Measurements from ENCODE around the gene RABGGTA. TPM values are rescaled to one million over a fixed set of nuclear protein-coding genes. Genes with fewer than 3 reads are reported as not detected.
A peak's percentile ranks its signal among the peaks of the same experiment; 100 is the strongest.

The RABGGTA gene
- total RNA-seq: 27.0 to 34.9 TPM (median 27.4 TPM) in 3 replicates
- long read RNA-seq, transcript RABGGTA-201 (17 exons, 2,088 nt): major isoform, 32 of 48 reads
- long read RNA-seq, partial matches to known transcripts: 1 of 48 reads
- long read RNA-seq, other reads (novel, unspliced or antisense): 10 of 48 reads

GRCh38 chr14:24271134-24271833 lies at the start of gene RABGGTA:
Gene RABGGTA (minus strand): TSS chr14:24271597. CDS start chr14:24271115, 482 bp downstream.
- peak within 1 kb of the TSS; percentile 92 for H3K4me3 Mint-ChIP-seq (ENCODE audit: unreplicated experiment)
- peaks cover 12% of the 10 kb centered on the region for H3K36me3 Mint-ChIP-seq (ENCODE audit: low read depth)
- H3K27me3 Mint-ChIP-seq (ENCODE audit: low read depth): no peaks in the 10 kb centered on the region
- TF ChIP-seq CTCF (IDR thresholded peaks at IDR 0.05): peak; percentile 86
- DNase-seq (ENCODE audit: low spot score): peak; percentile 92
- H3K9me3 Mint-ChIP-seq (ENCODE audit: low read depth): no peaks in the 10 kb centered on the region
- H3K4me1 Mint-ChIP-seq (ENCODE audit: low read depth): peaks cover 16% of the 10 kb centered on the region
- H3K27ac Mint-ChIP-seq (ENCODE audit: unreplicated experiment): peak within 1 kb of the TSS; percentile 90

GRCh38 chr14:24317141-24317928 lies 45.9 kb upstream of the RABGGTA start:
- H3K27ac Mint-ChIP-seq (ENCODE audit: unreplicated experiment): no peak overlapping the region
- H3K9me3 Mint-ChIP-seq (ENCODE audit: low read depth): no peaks in the 10 kb centered on the region
- peaks cover 7% of the 10 kb centered on the region for H3K27me3 Mint-ChIP-seq (ENCODE audit: low read depth)
- DNase-seq (ENCODE audit: low spot score): no peak
- H3K4me1 Mint-ChIP-seq (ENCODE audit: low read depth): peaks cover 15% of the 10 kb centered on the region
- no peak overlapping the region for H3K4me3 Mint-ChIP-seq (ENCODE audit: unreplicated experiment)
- H3K36me3 Mint-ChIP-seq (ENCODE audit: low read depth): peaks cover 2% of the 10 kb centered on the region
- no peak for TF ChIP-seq CTCF (IDR thresholded peaks at IDR 0.05)

- Mint-ChIP-seq H3K27ac (ENCODE audit: unreplicated experiment) (no peak overlapping the region), H3K4me1 (ENCODE audit: low read depth) (peaks cover 7% of the 10 kb centered on the region), H3K4me3 (ENCODE audit: unreplicated experiment) (no peak overlapping the region), H3K36me3 (ENCODE audit: low read depth) (peaks cover 2% of the 10 kb centered on the region), H3K27me3 (ENCODE audit: low read depth) (peaks cover 7% of the 10 kb centered on the region), H3K9me3 (ENCODE audit: low read depth) (no peaks in the 10 kb centered on the region)
- no peak for DNase-seq (ENCODE audit: low spot score)
- no peak for TF ChIP-seq CTCF (IDR thresholded peaks at IDR 0.05)
These were observed 45.2 kb upstream of the RABGGTA start for GRCh38 chr14:24316597-24316950.

GRCh38 chr14:24315807-24316596 lies 44.6 kb upstream of the RABGGTA start:
- no peak for TF ChIP-seq CTCF (IDR thresholded peaks at IDR 0.05)
- Mint-ChIP-seq H3K4me1 (ENCODE audit: low read depth) (peaks cover 6% of the 10 kb centered on the region), H3K9me3 (ENCODE audit: low read depth) (no peaks in the 10 kb centered on the region), H3K4me3 (ENCODE audit: unreplicated experiment) (no peak overlapping the region), H3K36me3 (ENCODE audit: low read depth) (peaks cover 2% of the 10 kb centered on the region), H3K27me3 (ENCODE audit: low read depth) (peaks cover 7% of the 10 kb centered on the region), H3K27ac (ENCODE audit: unreplicated experiment) (no peak overlapping the region)
- DNase-seq (ENCODE audit: low spot score): no peak
